ENCODE data around the gene TMEM154.

DNA sequence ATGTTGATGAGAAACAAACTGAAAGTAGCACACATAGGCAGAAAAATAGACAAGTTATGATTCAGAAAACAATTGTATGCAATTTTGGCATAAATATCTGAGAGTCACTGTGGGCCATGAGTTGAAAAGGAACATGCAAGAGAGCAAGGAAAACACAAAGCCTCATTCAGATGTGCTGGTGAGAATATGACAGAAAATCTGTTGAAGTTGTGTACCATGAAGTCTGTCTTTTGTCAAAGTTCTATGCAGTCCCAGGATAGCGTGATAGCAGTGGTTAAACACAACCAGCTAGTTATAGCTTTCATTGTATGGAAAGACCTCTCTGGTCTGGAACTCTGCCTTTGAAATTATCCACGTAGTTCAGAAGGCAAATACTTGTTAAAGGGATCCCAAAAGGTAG lies 53.0 kb downstream of the TMEM154 start:
- TF ChIP-seq, protein P1, sequence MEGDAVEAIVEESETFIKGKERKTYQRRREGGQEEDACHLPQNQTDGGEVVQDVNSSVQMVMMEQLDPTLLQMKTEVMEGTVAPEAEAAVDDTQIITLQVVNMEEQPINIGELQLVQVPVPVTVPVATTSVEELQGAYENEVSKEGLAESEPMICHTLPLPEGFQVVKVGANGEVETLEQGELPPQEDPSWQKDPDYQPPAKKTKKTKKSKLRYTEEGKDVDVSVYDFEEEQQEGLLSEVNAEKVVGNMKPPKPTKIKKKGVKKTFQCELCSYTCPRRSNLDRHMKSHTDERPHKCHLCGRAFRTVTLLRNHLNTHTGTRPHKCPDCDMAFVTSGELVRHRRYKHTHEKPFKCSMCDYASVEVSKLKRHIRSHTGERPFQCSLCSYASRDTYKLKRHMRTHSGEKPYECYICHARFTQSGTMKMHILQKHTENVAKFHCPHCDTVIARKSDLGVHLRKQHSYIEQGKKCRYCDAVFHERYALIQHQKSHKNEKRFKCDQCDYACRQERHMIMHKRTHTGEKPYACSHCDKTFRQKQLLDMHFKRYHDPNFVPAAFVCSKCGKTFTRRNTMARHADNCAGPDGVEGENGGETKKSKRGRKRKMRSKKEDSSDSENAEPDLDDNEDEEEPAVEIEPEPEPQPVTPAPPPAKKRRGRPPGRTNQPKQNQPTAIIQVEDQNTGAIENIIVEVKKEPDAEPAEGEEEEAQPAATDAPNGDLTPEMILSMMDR (IDR thresholded peaks at IDR 0.05) = no peak
- no peak for TF ChIP-seq POLR2A (IDR thresholded peaks at IDR 0.05)
